GM12873 (cell line): ENCODE measurements around the gene SLC25A39.

Source experiments
- TF ChIP-seq, protein P1 (sequence below): IDR thresholded peaks from 2 replicates; pipeline ENCODE4 v1.5.1; 2012; ENCODE audit warnings: low read depth, mild to moderate bottlenecking, moderate library complexity, low read length, control low read depth; ENCODE audit not compliant: insufficient read depth; ENCODE audit errors: missing control alignments

Gene SLC25A39

DNA sequence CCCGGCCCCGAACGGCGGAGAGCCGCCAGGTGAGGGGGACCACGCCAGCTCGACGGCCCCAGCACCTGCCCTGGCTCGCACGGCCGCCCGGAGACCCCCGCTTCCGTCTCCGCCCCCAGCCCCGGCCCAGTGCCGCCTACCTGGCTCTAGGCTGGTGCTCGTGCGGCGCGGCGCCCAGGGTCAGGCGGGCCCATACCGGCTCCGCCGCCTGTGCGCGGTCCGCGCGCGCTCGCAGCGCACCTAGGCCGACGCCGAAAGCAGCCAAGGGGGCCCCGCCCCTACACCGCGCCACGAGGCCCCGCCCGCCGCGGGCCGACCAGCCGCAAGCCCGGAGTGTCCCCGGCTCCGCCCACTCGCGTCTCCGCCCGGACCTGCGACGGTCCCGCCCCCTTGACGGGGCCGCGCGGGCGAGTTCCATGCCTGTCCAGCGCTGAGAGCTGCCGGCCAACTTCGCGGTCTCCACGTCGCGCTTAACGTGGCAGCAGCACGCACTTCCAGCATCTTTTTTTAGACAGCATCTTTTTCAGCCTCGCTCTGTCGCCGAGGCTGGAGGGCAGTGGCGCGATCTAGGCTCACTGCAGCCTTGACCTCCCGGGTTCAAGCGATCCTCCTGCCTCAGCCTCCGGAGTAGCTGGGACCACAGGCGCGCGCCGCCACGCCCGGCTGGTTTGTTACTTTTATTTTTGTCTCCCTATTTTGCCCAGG is at the start of gene SLC25A39:
Gene SLC25A39 (minus strand): TSS at position 253 of the 705 bp plus-strand sequence. CDS start 1,261 bp downstream, outside the sequence.
- TF ChIP-seq, protein P1, sequence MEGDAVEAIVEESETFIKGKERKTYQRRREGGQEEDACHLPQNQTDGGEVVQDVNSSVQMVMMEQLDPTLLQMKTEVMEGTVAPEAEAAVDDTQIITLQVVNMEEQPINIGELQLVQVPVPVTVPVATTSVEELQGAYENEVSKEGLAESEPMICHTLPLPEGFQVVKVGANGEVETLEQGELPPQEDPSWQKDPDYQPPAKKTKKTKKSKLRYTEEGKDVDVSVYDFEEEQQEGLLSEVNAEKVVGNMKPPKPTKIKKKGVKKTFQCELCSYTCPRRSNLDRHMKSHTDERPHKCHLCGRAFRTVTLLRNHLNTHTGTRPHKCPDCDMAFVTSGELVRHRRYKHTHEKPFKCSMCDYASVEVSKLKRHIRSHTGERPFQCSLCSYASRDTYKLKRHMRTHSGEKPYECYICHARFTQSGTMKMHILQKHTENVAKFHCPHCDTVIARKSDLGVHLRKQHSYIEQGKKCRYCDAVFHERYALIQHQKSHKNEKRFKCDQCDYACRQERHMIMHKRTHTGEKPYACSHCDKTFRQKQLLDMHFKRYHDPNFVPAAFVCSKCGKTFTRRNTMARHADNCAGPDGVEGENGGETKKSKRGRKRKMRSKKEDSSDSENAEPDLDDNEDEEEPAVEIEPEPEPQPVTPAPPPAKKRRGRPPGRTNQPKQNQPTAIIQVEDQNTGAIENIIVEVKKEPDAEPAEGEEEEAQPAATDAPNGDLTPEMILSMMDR: no peak

- TF ChIP-seq, protein P1: no peak
Measured at GRCh38 chr17:44372036-44372435, 47.4 kb upstream of the SLC25A39 start.

DNA sequence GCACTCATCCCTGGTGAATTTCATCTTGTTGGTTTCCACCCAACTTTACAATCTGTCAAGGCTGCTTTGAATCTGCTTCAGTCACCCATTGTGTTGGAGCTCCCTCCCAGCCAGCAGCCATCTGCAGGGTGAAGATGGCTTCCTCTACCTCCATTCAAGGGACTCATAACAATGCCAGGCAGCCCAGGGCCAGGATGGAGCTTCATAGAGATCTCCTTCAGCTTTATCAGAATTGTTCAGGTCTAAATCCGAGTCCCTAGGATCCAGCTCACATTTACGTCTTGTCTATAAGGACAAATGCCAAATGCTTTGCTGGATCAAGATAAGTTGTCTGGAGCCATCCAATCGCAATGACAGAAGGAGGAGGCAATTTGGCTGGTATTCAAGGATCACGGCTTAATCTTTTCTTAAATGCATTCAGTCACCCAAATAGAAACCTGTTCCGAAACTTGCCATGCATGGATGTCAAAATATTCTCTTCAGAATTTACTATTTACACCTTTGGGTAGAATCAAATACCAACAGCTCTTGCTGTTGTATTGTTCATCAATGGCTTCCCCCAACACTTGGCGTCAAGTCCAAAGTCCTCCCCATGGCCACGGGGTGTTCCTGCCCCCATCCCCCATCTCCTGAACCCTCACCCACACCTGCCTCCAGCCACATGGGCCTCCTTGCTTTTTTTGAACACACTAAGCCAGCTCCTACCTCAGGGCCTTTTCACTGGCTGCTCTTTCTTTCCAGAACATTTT is 42.8 kb upstream of the SLC25A39 start:
- TF ChIP-seq, protein P1: no peak

DNA sequence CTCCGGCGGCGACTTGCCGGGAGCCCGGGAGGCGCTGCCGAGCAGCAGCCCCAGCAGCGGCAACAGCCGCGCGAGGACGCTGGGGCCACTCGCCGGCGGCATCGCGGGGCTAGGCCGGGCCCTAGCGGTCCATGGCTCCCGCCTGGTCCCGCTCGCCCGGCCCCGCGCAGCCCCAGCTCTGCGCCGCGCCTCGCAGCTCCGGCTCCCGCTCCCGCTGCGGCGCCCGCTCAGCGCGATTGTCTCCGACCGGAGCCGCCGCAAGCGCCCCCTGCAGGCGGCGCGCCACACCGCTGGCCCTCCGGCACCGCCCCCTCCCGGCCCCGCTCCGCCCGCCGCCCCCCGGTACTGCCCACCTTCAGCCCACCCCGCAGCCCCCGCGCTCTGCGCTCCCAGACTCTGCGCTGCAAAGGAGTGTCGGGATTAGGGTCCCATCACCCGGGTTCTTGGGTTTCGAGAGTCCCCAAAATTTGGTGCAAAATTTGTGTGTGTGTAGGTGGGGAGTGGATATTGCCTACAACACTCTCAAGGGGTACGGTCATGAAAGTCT is 39.1 kb upstream of the SLC25A39 start, which contains the start of gene FAM171A2:
Gene FAM171A2 (minus strand): TSS at position 241 of the 547 bp plus-strand sequence. CDS start 139 bp downstream, at position 102.
- TF ChIP-seq, protein P1: peak; percentile 69

DNA sequence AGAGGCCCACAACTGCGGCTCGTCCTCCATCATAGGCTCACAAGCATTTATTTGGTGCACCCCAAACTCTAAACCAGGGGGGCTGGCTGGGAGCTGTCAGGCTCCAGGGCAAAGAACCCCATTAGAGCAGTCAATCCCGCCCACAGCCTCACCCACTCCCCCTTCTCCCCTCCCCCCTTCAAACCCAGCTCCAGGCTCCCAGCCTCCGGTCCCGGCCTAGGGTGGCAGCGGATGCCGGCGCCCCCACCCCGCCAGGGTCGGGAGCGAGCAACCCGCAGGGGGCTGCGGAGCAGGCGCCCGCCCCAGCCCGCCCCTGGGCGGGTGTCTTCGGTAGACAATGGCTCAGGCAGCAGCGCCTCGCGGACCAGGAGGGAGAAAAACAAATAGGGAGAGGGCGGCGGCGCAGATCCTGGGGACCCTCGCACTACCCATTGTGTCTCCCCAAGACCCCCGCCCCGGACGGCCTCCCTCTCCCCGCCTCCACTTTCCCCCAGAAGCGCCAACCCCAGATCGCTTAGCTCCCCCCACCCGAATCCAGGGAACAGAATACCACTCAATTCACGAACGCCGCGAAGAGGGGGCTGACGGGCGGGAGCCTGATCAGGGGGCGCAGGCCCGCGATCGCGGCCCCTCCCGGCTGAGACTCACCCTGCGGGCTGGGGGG is 38.5 kb upstream of the SLC25A39 start:
- TF ChIP-seq, protein P1: no peak

DNA sequence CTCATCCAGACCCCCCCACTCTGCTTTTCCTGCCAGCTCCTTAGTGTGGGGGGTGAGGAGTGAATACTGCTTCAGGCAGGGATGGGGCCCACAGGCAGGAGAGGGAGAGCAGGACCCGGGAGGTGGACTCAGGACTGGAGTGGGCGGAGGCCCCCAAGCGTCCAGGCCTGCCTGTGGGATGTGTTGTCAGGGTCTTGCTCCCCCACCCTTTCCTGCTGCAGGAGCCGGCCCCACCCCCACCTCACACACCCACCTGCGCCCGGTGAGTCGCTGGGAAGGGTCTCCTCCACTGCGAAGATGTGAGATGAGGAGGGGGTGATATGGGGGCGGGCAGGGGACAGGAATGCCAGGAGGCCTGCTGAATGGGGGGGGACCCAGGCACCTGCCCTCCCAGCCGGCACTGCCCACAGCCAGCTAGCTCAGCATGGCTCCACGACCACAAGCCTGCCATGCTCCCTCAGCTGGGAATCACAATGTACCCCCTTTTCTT is 37.9 kb upstream of the SLC25A39 start:
- TF ChIP-seq, protein P1: no peak
